HEK293 (cell line): ENCODE measurements around the gene GREB1L.

ENCODE experiments used
- ATF2 ChIP-seq: fragments of 450-650 bp; formaldehyde crosslinking; IDR thresholded peaks from 2 replicates; pipeline ENCODE4 v1.5.1; 2016; ENCODE audit warnings: missing biosample characterization, missing genetic modification characterization, low read depth
- CTCF ChIP-seq: fragments of 450-650 bp; formaldehyde crosslinking; IDR thresholded peaks from 2 replicates; pipeline ENCODE4 v1.5.1; 2016; ENCODE audit warnings: missing biosample characterization, missing genetic modification characterization
- KLF17 ChIP-seq: fragments of 450-650 bp; formaldehyde crosslinking; IDR thresholded peaks from 2 replicates; pipeline ENCODE4 v1.5.1; 2016; ENCODE audit warnings: missing biosample characterization, missing genetic modification characterization
- REST ChIP-seq: fragments of 450-650 bp; formaldehyde crosslinking; IDR thresholded peaks from 2 replicates; pipeline ENCODE4 v1.5.1; 2016; ENCODE audit warnings: missing biosample characterization, missing genetic modification characterization
- TRIM28 ChIP-seq: IDR thresholded peaks from 2 replicates; pipeline ENCODE4 v1.6.1; 2011; ENCODE audit warnings: low read length, control low read depth, borderline replicate concordance
- ZNF24 ChIP-seq: fragments of 450-650 bp; formaldehyde crosslinking; IDR thresholded peaks from 2 replicates; pipeline ENCODE4 v1.5.1; 2016; ENCODE audit warnings: missing biosample characterization, missing genetic modification characterization
- ZNF354C ChIP-seq: fragments of 450-650 bp; formaldehyde crosslinking; IDR thresholded peaks from 2 replicates; pipeline ENCODE4 v1.5.1; 2016; ENCODE audit warnings: missing biosample characterization, missing genetic modification characterization, low read depth, borderline replicate concordance

- TF ChIP-seq KLF17 (tag by site-specific recombination), result no peak
- no peak for TF ChIP-seq ZNF24
- TF ChIP-seq REST (tag by site-specific recombination), result no peak
- no peak for TF ChIP-seq CTCF
- TF ChIP-seq ATF2 (tag by site-specific recombination), result no peak
- no peak for TF ChIP-seq ZNF354C (tag by site-specific recombination)
- TF ChIP-seq TRIM28, result no peak
Observed at GRCh38 chr18:21526463-21526862, 284.4 kb downstream of the GREB1L start.
